GM21390 (cell line): Measurements from ENCODE around the gene TMEM132D.
"Not testable (repeated sequence)": the region's sequence is repeated elsewhere in the genome, so short reads cannot be mapped to it uniquely, and the experiment has no call there.

ENCODE experiments used
- ATAC-seq: cut with Tn5 transposase; IDR thresholded peaks from one replicate; pipeline ENCODE4 v1.9.1; 2021; ENCODE audit not compliant: unreplicated experiment

Gene TMEM132D

DNA sequence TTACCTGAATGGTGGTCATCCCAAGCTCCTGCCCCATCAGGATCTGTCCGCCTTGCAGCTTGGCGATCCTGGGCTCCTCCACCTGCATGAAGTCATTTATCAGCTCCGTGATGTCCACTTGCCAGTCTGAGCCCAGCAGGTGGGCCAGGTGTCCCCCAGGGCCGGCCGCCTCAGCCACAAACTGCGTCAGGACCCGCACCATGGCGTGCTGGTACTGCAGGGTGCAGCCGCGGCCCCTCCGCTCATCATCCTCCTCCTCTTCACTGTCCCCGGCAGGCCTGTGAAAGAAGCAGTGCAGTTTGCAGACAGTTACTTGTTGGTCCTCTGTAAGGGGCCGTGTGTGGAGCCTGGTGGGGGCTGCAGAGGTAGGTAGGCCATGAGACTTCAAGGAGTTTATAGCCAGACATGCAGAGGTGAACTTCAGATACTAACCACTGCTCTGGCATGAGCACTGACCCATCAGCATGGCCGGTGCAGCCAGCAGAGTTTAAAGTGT is 822.0 kb downstream of the TMEM132D start:
- ATAC-seq = no peak

DNA sequence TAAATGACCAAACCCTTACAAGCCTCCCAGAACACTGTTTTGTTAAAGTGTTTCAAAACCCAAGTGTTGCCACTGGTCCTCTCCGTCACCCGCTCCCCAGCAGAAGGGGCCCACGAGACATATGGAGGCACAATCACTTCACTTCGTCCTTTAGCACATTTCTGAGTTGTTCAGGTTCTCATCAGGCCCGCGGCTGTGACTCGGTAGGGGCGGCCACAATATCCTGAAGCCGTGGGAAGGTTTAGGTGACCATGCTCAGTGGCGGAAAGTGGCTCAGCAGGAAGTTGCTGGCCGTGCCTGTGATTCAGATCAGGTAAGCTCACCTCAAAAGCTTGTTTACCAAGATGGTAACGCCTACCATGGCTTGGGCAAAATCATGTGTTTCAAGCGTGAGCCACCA is 823.0 kb downstream of the TMEM132D start:
- no peak for ATAC-seq

DNA sequence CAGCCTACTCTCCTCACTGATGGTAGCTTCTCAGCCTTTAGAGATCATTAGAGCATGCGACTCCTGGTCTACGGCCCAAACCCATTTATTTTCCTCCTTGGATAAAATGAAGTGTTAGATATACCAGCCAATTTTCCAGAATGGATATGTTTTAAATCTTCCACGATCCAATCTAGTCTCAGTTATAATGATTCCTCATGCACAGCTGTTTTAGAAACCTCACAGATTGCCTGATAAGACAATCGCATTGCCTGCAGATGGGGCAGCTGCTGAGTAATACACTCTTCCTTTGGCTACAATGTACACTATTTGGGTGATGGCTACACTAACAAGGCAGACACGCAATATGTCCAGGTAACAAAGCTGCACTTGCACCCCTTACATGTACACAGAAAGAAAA is 823.4 kb downstream of the TMEM132D start:
- no peak for ATAC-seq

DNA sequence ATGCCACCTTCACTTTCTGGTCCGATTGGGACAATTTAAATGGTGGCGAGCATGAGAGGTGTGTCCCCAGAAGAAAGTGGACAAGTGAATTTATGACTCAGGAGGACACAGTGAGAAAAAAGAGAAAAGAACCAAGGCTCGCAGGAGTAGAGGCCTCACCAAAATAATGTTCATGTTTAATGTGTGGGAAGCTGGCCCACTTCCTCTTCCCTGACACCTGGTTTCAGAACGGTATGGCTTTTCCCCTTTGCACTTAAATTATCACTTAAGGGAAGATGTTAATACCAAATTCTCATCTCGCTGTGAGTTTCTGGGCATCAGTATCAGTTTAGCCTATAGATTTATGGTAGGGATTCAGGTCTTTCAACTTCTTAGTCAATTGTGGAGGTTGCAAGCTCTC is 824.1 kb downstream of the TMEM132D start:
- ATAC-seq = no peak

DNA sequence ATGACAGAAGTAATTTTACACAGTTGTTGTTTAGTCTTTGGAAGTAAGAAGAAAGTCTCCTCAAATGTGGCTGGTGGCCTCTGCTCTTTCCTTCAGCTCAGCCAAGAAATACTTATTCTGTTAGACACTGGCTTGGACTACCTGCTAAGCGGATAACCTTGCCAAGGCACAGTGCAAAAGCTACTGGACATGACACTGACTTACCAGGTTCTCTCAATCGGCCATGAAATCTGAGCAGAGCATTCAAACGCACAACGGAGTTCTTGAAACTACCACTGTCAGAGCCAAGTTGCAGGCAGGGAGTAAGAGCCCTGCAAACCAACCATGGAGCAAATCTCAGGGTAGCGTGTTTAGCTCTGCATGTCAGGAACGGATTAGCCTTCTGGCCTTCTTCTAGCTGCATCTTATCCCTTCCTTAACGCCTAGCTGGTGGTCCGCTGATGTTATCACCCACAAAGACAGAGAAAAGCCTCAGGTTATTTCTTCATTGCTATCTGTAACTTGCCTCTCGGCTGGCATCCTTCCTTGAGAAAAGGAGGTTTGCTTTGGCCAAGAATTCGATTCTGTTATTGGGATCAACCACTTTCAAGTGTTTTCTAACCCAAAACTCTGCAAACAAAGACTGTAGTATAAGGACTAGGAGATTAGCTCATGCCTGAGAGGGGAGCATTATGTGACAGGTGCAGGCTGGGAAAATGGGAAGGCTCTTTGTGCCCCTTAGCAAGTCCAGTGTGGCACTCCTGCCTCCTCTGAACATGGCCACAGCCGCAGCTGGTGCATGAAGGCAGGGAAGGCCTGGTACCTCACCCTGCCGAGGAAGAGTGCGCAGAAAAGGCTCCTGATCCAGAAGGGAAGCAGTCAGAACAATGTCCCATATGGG is 827.1 kb downstream of the TMEM132D start:
- no peak for ATAC-seq

DNA sequence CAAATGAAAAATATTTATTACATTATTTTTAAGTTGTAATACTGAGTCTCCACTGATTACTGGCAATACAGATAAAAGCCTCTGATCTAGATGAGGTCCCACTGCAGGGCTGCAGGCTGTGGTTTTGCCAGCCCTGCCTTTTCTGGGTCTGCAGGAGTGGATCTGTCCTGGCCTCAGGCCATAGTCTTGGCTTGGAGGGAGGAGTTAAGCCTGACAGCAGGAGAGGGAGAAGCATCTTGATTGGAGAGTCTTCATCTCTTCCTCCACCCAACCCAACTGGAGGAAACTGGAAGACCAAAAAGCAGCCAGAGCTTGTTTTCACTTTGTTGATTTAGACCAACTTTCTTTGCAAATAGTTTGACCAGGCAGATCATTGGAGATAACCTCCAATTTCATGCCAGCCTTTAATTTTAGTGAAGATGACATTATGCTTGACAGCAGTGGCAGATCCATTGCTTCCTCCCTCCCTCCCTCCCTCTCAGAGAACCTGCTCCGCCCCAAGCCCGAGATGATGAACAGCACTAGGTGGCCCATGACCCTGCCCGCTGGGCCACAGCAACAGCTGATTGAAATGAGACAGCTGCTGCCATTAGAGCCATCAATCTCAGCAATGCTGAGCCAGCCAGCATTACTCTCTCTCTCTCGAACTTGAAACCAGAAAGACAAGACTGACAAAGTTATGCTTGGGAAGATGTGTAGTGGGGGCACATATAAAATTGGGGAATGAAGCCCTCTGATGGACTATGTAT is 828.2 kb downstream of the TMEM132D start:
- ATAC-seq = no peak

DNA sequence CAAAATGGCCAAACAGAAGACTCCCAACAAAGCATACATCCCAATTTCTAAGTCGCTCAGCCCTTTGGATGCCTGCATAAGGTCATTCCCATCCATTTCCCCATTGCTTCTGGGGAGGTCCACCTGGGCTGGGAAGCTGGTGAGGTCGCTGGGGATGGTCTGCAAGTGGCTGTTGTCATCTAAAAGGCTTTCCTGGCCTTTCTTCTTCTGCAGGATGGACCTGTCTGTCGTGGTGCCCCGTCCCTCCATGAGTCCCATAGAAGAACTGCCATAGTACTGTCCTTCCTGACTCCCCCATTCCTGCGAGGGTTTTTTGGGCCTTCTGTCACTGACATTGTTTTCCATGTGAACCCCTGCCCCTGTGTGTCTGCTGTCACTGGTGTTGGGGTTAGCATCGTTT is 829.4 kb downstream of the TMEM132D start:
- no peak for ATAC-seq

DNA sequence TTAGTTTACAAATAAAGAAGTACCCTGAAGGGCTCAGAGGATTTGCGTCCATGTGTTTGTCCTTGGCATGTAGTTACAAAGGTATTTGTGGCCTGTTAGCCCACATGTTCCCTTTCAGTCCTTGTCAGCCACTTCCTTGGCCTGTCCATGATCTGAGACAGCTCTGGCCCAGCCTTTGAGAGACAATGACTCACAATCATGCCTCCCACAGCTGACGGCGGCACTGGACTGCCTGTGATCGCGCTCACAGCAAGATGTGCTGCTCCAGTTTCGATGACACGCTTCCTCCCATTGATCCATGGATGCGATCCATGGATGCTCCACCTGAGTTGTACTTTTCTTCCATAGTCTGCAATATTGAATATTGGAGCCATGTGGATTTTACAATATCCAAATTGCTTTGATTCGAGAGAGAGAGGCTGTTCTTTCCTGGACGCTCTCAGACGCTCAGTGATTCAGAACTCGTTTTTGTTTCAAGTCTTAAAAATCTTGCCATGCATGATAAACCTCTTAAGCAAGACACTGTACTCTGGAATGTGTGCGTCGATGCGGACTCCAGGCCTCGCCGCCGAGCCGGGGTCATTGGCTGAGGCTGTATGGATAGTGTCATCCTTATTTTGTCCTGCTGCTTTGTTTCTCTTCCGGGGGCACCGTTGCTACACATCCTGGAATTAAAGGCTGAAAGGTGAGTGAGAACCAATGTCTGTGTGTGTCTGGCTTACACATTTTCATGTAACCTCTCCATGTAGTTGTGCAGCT is 830.5 kb downstream of the TMEM132D start:
- no peak for ATAC-seq

DNA sequence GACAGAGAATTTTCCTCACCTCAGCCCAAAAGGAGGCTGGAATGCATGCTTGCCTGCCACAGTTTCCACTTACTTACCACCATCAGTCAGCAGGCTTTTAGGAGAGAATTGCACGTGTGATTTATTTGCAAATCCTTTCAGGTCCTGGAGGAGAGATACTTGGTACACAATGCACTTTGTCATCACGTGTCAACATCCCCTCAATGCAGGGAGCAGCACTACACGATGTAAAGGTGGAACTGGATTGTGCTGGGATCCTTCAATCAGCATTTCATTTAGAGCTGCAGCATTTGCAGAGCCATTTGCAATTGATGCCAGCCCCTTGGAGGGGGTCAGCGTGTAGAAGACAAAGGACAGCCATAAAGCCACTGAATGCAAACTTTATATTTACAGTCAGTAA is 832.5 kb downstream of the TMEM132D start:
- no peak for ATAC-seq

DNA sequence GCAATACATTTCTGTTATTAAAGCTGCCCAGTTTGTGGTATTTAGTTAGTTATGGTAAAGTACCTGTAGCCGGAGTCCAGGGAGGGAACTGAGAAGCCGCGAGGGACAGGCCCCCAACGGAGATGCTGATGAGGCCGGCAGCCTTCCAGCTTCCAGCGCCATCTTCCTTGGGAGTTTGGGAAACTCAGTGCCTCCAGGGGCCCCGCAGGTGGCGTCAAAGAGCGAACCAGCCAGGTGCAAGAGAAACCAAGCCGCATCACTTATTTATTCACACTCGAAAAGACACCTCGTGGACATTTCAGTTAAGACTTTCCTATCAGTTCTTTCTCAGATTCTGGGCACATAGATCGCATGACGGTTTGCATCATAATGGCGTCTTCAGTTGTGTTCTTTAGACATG is 833.9 kb downstream of the TMEM132D start:
- no peak for ATAC-seq

DNA sequence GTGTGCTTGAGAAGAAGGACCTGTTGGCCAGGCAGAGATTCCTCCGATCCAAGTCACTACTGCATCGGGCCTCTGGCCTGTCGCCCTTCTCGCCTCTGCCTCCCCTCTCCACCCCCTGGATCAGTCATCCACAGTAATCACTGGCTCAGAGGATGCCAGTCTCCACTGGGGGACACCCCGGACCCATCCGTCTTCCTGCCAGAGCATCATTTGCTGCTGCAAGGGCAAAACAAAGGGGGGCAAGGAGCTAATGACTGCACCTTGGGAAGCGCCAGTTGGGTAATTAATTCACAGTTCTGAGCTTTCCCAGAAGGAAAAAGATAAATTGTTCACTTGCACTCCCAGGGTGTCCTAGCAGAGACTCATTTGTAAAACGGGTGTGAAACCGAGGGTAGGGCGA is 835.1 kb downstream of the TMEM132D start:
- ATAC-seq = no peak

DNA sequence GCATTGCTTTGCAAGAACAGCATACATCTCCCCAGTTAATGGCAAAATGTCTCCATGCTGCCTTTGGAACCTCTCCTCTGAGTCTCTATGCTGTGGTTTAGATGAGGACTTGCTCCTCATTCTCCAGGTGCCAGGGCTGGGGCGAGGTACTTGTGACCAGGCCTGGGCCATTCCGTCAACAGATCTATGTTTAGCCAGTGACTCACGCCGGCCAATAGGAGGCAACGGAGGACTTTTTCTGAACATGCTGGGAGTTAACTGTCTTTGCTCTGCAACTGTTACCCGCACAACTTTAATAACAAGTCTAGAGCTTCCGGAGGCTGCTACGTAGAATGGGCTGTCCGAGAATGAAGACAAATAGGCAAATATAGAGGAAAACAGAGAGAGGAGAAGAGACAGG is 836.3 kb downstream of the TMEM132D start:
- ATAC-seq = no peak

DNA sequence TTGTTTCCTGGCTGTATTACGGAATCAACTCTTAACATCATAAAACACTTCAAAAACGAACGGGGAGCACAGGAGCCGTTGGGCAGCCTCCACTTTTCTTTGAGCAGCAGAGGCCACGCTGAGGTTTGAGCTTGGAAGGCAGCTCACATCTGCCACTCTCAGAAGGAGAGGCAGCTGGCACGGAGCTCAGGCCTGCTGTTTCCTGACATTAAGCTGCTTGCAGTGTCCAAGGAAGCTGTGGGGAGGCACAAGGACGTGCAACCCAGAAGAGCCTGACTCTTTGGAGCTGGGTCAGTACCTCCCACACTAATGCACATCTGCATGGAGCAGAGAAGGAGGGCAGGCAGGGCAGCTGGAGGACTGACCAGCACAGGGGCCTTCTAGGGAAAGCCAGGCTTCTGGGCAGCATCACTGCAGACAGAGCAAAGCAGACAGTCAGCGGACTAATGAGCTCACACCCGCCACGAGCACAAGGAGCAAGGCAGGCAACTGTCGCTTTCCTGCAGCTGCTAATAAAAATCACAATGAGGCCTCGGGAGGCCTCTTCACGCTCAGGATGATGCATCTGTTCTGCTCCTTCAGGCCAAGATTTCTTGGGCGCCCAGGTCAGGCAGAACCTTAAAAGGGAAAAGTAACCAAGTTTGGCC is 839.5 kb downstream of the TMEM132D start:
- ATAC-seq = no peak

DNA sequence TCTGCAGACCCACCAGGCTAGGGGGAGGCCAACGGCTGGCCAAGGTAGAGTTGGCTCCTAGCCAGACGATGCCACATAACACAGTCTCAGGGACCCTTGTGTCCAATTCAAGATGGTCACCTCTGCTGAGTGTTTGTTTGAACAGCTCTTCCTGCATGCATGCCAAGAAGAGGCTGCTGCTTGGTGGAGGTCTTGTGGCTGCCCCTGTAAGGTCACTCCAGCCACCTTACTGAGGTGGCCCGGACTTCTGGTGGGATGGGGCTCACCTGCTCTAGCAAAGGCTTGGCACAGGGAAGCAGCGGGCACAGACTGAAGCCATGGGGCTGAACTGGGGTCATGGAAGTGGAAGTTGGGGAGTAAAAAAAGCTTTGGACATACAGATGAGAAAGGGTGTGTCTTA is 840.2 kb downstream of the TMEM132D start:
- ATAC-seq = no peak

DNA sequence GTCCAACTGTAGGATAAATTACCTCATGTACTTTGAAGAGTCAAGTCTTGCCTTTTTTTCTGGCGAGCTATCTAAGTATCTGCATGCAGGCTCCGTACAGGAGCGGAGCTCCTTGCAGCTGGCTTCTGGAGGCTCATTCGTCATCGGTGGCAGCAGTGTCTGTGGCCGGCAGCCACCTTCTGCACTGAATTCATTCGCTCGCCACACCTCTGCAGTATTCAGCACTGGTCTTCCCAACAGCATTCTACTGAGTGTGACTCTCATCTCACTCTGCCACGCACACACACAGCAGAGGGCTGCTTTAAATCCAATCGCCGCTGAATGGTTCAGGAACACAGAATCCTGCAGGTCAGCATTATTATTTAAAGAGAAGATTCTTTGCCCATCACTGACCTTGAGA is 850.6 kb downstream of the TMEM132D start:
- ATAC-seq = no peak

DNA sequence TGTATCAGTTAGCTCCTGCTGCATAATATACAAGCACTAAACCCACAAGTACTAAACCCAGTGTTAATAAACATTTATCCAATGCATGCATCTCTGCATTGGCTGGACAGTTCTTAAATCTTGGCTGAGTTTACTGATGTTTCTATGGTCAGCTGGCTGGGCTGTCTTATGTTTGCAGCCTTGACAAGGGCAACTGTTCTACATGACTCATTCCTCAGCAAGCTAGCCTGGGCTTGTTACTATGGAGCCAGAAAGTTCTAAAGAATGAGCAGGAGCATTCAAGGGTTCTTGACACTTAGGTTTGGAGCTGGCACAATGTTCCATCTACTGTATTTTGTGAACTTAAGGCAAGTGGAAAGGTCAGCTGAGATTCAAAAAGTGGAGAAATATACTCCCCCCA is 851.5 kb downstream of the TMEM132D start:
- no peak for ATAC-seq

DNA sequence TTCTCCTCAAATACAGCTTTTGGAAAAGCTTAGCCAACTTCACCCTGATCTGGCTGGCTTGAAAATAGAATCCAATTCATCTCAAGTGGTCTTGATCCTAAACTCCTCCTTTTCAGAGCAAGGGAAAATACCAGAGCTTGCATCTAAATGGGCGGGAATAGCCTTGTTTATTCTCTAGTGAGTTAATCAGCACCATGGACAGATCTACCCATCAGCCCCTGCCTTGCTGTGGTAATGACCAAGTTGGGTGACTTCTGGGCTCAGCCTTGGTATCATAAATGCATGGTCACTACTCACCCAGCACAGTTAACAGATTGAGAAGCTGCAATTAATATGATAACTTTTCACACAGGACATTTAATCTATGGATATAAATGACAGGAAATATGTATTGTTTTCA is 853.9 kb downstream of the TMEM132D start:
- ATAC-seq = no peak

DNA sequence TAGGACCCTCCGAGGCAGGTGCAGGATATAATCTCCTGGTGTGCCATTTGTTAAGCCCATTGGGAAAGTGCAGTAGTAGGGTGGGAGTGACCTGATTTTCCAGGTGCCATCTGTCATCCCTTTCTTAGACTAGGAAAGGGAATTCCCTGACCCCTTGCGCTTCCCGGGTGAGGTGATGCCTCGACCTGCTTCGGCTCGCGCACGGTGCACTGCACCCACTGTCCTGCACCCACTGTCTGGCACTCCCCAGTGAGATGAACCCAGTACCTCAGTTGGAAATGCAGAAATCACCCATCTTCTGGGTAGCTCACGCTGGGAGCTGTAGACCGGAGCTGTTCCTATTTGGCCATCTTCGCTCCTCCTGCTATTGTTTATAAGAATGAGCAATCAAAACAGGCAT is 860.5 kb downstream of the TMEM132D start:
- not testable (repeated sequence) for ATAC-seq

DNA sequence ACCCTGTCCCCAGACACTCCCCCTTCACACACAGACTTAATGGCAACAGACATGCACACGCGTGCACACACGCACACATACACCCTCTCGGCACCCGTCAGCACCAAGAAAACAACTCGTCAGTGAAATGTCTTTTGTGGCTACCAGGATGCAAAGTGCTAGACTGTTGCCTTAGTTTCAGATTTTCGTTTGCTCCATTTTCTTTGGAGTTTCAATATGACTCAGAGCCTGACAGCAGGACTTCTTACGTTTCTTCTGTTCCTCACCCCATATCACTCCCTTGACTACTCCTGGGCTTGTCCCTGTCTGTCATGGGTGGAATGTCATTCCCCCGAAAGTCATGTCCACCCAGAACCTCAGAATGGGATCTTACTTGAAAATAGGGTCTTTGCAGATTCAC is 867.7 kb downstream of the TMEM132D start:
- no peak for ATAC-seq

DNA sequence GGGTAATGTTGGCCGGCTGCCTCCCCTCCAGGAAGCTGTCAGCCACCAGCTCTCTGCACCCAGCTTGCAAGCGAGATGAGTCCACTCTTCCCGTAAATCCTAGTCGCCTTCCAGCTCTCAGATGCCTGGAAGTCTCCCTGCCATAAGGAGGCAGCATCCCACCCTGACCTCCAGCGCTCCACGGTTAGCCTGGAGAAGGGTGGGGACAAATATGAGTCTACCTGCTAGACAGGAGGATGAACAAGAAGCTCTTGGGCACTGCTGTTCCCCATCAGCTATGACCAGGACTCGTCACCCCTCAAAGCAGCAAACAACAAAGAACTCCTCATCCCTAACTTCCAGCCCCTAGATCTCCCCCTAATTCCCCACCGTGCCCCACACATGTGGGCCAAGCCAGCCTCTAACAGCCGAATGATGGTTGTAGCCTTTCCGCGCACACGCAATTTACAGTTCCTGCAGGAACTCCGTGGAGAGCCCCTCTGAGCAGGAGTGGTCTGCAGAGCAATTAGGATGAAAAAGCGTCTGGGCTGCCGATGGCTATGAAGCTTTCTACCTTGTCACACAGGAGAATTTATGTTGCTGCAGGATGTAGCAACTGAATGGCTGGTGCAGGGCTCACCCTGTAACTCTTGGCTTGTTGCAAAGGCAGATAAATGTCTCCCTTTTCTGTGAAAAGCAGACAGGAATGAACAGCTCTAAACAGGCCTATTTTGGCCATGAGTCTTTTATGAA is 869.1 kb downstream of the TMEM132D start:
- no peak for ATAC-seq
